Measurements from ENCODE around the gene MACROD2.

MACROD2 gene

DNA sequence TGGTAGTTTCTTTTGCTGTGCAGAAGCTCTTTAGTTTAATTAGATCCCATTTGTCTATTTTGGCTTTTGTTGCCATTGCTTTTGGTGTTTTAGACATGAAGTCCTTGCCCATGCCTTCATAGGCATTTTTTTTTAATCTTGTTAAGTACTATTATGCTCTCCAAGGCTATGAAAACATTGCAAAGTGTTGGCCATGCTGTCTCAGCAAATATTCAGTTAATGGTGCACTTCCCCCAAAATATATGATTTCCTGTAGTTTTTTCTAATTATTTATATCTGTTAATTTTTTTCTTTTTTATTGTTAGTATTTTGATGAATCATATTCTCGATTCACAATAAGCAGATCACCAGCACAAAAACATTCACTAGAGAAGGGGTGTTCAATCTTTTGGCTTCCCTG, 1148.2 kb downstream of the MACROD2 start:
- H3K79me2 ChIP-seq (ENCODE audit: insufficient read depth, low read length) = no peaks in the 10 kb centered on the region

GRCh38 chr20:15144916-15145315, 1149.6 kb downstream of the MACROD2 start:
- Histone ChIP-seq H3K4me3 (ENCODE audit: insufficient read depth, low read length, poor library complexity, severe bottlenecking) (no peak overlapping the region), H3K4me2 (ENCODE audit: low read depth, low read length, poor library complexity, severe bottlenecking) (no peak overlapping the region), H3K36me3 (ENCODE audit: low read length) (no peaks in the 10 kb centered on the region), H3K9ac (ENCODE audit: low read length) (no peak overlapping the region), H4K20me1 (ENCODE audit: low read depth, low read length) (no peaks in the 10 kb centered on the region), H2AFZ (ENCODE audit: low read depth, low read length, severe bottlenecking) (no peak overlapping the region), H3K79me2 (ENCODE audit: insufficient read depth, low read length) (no peaks in the 10 kb centered on the region), H3K27me3 (ENCODE audit: low read length) (no peaks in the 10 kb centered on the region), H3K9me2 (replicated peaks; ENCODE audit: insufficient read depth, low read length) (no peaks in the 10 kb centered on the region), H3F3A (ENCODE audit: insufficient read depth) (no peaks in the 10 kb centered on the region), H3K9me3 (ENCODE audit: insufficient read depth, low read length) (no peaks in the 10 kb centered on the region), H3K27ac (ENCODE audit: low read depth, low read length) (no peak overlapping the region)
- no peak for TF ChIP-seq CTCF (IDR thresholded peaks at IDR 0.05; ENCODE audit: insufficient read depth, low read length, poor library complexity, severe bottlenecking)
- no peak for TF ChIP-seq EZH2phosphoT487 (conservative IDR thresholded peaks at IDR 0.05; ENCODE audit: low read length)

More for the DNA sequence above, 1148.2 kb downstream of the MACROD2 start:
- no peaks in the 10 kb centered on the region for H4K20me1 ChIP-seq (ENCODE audit: low read depth, low read length)
- H3K9ac ChIP-seq (ENCODE audit: low read length) = no peak overlapping the region
- no peak overlapping the region for H3K27ac ChIP-seq (ENCODE audit: low read depth, low read length)
- no peak overlapping the region for H3K4me3 ChIP-seq (ENCODE audit: insufficient read depth, low read length, poor library complexity, severe bottlenecking)
- H3K27me3 ChIP-seq (ENCODE audit: low read length) = no peaks in the 10 kb centered on the region
- H3K9me2 ChIP-seq (replicated peaks; ENCODE audit: insufficient read depth, low read length) = no peaks in the 10 kb centered on the region
- no peaks in the 10 kb centered on the region for H3K36me3 ChIP-seq (ENCODE audit: low read length)
- no peaks in the 10 kb centered on the region for H3K9me3 ChIP-seq (ENCODE audit: insufficient read depth, low read length)
- no peak for TF ChIP-seq CTCF (IDR thresholded peaks at IDR 0.05; ENCODE audit: insufficient read depth, low read length, poor library complexity, severe bottlenecking)
- H2AFZ ChIP-seq (ENCODE audit: low read depth, low read length, severe bottlenecking) = no peak overlapping the region
- H3K4me2 ChIP-seq (ENCODE audit: low read depth, low read length, poor library complexity, severe bottlenecking) = no peak overlapping the region
- H3F3A ChIP-seq (ENCODE audit: insufficient read depth) = no peaks in the 10 kb centered on the region

- no peak overlapping the region for H3K27ac ChIP-seq (ENCODE audit: low read depth, low read length)
- no peak overlapping the region for H3K4me3 ChIP-seq (ENCODE audit: insufficient read depth, low read length, poor library complexity, severe bottlenecking)
- no peaks in the 10 kb centered on the region for H3K27me3 ChIP-seq (ENCODE audit: low read length)
- no peaks in the 10 kb centered on the region for H3K36me3 ChIP-seq (ENCODE audit: low read length)
- no peak overlapping the region for H2AFZ ChIP-seq (ENCODE audit: low read depth, low read length, severe bottlenecking)
- H3K9ac ChIP-seq (ENCODE audit: low read length) = no peak overlapping the region
- no peak for TF ChIP-seq CTCF (IDR thresholded peaks at IDR 0.05; ENCODE audit: insufficient read depth, low read length, poor library complexity, severe bottlenecking)
- TF ChIP-seq EZH2phosphoT487 (conservative IDR thresholded peaks at IDR 0.05; ENCODE audit: low read length) = no peak
- no peak overlapping the region for H3K4me2 ChIP-seq (ENCODE audit: low read depth, low read length, poor library complexity, severe bottlenecking)
- no peaks in the 10 kb centered on the region for H4K20me1 ChIP-seq (ENCODE audit: low read depth, low read length)
- H3K9me2 ChIP-seq (replicated peaks; ENCODE audit: insufficient read depth, low read length) = no peaks in the 10 kb centered on the region
- H3K9me3 ChIP-seq (ENCODE audit: insufficient read depth, low read length) = no peaks in the 10 kb centered on the region
- no peaks in the 10 kb centered on the region for H3F3A ChIP-seq (ENCODE audit: insufficient read depth)
- no peaks in the 10 kb centered on the region for H3K79me2 ChIP-seq (ENCODE audit: insufficient read depth, low read length)
These were observed 1151.6 kb downstream of the MACROD2 start for GRCh38 chr20:15146948-15147347.

DNA sequence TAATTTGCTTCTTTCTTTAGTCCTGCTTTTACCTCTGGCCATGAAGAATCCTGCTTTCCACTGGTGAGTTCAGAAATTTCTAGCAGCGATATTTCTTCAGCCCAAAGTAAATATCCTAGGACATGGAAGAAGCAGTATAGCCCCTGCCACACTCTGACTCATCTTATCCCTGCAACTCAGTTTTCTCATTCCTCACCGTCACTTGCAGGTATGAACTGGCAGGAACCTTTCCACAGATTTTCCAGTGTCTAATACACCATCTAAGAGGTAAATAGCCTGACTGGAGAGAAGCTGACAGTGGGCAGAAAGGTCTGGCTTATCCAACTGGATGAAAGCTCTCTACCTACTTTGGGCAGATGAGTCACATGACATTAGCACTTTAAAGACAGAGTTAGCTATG, 1158.8 kb downstream of the MACROD2 start:
- Histone ChIP-seq H2AFZ (ENCODE audit: low read depth, low read length, severe bottlenecking) (no peak overlapping the region), H3K36me3 (ENCODE audit: low read length) (no peaks in the 10 kb centered on the region), H3F3A (ENCODE audit: insufficient read depth) (no peaks in the 10 kb centered on the region), H3K9me3 (ENCODE audit: insufficient read depth, low read length) (no peaks in the 10 kb centered on the region), H3K4me3 (ENCODE audit: insufficient read depth, low read length, poor library complexity, severe bottlenecking) (no peak overlapping the region), H3K9me2 (replicated peaks; ENCODE audit: insufficient read depth, low read length) (no peaks in the 10 kb centered on the region), H3K27ac (ENCODE audit: low read depth, low read length) (no peak overlapping the region), H4K20me1 (ENCODE audit: low read depth, low read length) (no peaks in the 10 kb centered on the region), H3K27me3 (ENCODE audit: low read length) (no peaks in the 10 kb centered on the region), H3K4me2 (ENCODE audit: low read depth, low read length, poor library complexity, severe bottlenecking) (no peak overlapping the region), H3K79me2 (ENCODE audit: insufficient read depth, low read length) (no peaks in the 10 kb centered on the region), H3K9ac (ENCODE audit: low read length) (no peak overlapping the region)
- TF ChIP-seq CTCF (IDR thresholded peaks at IDR 0.05; ENCODE audit: insufficient read depth, low read length, poor library complexity, severe bottlenecking) = no peak
- TF ChIP-seq EZH2phosphoT487 (conservative IDR thresholded peaks at IDR 0.05; ENCODE audit: low read length) = no peak
